ENCODE data around the gene PEAK1.

The PEAK1 gene, protein sequence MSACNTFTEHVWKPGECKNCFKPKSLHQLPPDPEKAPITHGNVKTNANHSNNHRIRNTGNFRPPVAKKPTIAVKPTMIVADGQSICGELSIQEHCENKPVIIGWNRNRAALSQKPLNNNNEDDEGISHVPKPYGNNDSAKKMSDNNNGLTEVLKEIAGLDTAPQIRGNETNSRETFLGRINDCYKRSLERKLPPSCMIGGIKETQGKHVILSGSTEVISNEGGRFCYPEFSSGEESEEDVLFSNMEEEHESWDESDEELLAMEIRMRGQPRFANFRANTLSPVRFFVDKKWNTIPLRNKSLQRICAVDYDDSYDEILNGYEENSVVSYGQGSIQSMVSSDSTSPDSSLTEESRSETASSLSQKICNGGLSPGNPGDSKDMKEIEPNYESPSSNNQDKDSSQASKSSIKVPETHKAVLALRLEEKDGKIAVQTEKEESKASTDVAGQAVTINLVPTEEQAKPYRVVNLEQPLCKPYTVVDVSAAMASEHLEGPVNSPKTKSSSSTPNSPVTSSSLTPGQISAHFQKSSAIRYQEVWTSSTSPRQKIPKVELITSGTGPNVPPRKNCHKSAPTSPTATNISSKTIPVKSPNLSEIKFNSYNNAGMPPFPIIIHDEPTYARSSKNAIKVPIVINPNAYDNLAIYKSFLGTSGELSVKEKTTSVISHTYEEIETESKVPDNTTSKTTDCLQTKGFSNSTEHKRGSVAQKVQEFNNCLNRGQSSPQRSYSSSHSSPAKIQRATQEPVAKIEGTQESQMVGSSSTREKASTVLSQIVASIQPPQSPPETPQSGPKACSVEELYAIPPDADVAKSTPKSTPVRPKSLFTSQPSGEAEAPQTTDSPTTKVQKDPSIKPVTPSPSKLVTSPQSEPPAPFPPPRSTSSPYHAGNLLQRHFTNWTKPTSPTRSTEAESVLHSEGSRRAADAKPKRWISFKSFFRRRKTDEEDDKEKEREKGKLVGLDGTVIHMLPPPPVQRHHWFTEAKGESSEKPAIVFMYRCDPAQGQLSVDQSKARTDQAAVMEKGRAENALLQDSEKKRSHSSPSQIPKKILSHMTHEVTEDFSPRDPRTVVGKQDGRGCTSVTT (N-terminal part only)

DNA sequence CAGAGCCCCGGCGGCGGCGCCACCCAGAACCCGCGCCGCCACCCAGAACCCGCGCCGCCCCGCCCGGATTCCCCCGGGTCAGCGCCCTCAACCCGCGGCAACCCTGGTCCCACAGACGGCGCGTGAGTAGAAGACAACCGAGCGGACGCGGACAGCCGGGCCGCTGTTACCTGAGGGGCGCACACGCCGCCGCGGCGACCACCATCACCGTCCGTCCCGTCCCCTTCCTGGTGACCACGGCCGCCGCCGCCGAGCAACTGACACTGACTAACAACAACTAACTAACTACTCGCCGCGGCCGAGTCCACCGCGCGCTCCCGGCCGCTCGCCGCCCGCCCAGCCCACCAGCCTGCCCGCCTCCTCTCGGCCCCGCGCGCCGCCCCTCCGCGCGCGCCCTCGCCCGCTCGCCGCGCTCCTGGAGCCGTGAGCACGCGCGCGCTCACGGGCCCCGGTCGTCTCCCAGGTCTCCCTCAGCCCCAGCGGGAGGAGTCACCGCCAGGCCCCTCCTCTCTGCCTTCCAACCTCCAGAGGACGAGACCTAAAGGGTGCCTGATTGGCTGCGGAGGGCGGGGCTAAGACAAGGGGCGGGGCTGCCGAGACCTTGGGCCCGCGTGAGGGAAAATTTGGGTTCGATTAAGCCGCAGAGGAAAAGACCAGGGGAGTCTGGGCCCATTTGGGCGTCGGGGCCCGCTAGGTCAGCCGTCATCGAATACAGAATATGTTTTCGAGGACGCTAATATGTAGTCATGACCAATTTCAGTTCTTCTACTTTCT lies at the start of gene PEAK1:
Gene PEAK1 (minus strand): TSS at position 269 of the 774 bp plus-strand sequence. CDS start 238,178 bp downstream, outside the sequence.
- peak; percentile 94 to 100 for DNase-seq (ENCODE audit: low read depth in 2 of 2)

DNA sequence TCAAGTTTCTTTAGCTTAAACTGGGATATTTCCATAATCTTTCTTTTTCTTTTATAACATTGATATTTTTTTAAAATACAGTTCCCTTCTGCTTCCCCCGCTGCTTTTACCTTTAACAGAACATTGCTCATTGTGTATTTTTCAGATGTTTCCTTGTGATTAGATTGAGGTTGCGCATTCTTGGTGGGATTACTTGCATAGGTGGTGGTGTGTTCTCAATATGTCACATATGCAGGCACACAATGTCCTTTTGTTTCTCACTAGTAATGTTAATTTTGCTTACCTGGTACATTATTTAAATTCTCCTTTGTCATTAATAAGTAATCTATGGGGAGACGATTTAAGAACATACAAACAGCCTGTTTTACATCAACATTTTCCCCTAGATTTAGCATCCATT lies 49.0 kb upstream of the PEAK1 start:
- no peak for DNase-seq (ENCODE audit: low read depth in 2 of 2)

- DNase-seq (ENCODE audit: low read depth in 2 of 2): no peak
Measured at GRCh38 chr15:77466521-77466920, 46.6 kb upstream of the PEAK1 start.

DNA sequence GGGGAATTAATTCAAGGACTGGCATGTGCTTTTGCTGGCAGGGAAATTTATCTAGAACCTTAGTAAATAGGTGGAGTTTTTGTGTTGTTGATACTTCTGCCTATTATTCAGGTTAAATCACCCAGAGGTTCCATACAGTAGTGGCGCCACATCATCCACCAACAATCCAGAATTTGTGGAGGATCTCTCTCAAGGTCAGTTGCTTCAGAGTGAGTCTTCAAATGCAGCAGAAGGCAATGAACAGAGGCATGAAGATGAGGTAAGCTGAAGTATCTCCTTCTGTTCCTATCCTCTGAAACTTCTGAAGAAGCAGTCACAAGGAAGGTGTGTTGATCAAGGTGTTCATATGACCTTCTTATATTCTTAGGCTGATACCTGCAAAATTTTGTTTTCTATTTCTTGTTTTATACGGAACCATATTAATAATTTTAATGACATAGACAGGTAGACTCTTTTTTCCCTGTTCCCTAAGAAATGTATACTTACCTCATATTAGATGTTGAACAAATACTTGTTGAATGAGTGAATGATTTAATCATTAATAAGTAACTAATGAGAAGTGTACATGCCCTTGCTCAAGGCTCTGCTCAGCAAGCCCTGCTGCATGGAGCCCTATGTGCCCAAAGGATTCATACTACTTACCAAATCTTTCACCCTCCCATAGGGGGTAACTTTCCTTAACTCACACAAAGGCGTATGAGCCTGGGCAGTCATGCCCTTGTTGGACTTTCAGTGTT lies 44.4 kb upstream of the PEAK1 start:
- DNase-seq (ENCODE audit: low read depth in 2 of 2): no peak

DNA sequence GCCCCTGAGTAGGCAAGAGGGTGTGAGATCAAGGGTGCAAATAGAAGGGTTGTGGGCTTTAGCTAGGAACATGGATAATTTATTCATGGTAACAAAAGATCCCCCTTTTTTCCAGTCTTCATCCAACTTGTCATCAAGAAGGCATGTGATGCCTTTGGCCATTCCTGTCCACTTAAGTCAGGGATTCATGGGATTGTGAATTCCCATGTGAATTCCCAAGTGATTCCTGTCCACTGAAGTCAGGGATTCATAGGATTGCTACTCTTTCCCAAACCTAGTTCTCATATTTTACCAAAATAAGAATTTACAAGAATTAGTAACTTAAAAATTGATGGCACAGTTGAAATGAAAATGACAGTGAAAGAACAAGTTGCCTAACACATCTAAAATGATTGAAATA lies 41.6 kb upstream of the PEAK1 start:
- DNase-seq (ENCODE audit: low read depth in 2 of 2): no peak

DNA sequence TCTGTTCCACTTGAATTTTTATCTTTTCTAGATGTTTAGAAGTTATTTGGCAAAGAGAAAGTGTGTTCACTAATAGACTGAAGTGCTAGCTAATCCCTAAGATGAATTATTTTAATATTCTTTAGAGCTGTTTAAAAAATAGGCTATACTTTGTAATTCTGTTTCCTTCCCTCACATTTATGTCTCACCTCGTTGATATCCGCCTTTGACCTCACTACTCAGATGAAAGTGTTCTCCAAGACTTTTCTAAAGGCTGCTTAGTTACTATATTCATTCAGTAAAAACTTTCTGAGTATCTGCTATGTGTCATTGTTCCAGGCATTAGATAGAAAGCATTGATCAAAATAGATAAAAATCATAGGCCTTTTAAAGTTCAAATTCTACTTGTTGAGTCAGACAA lies 39.1 kb upstream of the PEAK1 start:
- DNase-seq (ENCODE audit: low read depth in 2 of 2): no peak

GRCh38 chr15:77457905-77458265 lies 38.0 kb upstream of the PEAK1 start:
- no peak for DNase-seq (ENCODE audit: low read depth in 2 of 2)

DNA sequence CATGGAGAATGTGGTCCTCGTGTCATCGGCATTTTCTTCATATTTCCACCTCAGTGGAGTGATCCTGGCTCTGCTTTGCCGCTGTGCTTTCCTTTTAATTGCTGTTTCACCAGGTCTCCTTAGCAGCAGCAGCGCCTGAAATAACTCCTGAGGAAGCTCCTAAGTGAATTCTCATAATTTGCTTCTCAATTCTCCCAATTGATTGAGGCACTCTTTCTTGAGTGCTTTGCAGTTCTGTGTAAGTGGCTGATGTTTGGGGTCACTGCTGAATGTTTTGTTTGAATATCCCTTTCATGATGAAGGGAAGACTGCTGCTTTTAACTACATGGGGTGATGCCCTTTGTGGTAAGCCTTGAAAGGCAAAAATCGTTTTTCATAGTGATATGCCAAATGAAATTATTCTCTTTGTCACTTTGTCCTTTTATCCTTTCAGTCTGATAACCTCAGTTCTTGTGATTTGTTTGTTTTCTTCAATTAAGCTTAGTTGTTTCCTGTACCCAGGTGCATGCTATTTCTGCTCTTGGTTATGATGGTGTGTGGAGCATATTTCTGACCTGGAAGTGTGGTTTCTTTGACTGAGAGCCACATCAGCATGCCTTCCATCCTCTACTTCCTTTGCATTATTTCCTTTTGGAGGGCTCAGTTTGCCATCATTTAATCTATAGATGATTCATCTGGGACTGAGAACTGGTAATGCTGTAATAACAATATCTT lies 37.4 kb upstream of the PEAK1 start:
- DNase-seq (ENCODE audit: low read depth in 2 of 2): no peak

- DNase-seq (ENCODE audit: low read depth in 2 of 2): no peak
Measured at GRCh38 chr15:77456746-77457145, 36.8 kb upstream of the PEAK1 start.

- no peak for DNase-seq (ENCODE audit: low read depth in 2 of 2)
Measured at GRCh38 chr15:77455696-77456321, 35.9 kb upstream of the PEAK1 start.

DNA sequence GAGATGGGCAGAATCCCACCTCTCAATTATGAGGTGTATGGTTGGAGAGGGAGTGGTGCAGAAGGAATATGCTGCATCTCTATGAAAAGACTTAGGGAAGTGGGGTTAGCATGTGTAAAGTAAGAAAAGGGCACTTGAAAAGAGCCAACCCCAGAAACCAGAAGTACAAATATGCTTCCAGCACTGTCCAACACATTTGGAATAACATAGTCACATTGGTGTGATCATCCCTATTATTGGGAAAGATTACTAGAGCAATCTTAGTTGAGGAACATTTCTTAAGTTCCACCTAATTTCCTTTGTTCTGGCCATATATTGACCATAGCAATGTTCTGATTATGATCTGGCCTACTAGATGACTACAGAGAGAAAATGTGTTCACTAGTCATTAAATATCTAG lies 35.0 kb upstream of the PEAK1 start:
- DNase-seq (ENCODE audit: low read depth in 2 of 2): no peak

GRCh38 chr15:77454265-77454664 lies 34.4 kb upstream of the PEAK1 start:
- DNase-seq (ENCODE audit: low read depth in 2 of 2): no peak

- DNase-seq (ENCODE audit: low read depth in 2 of 2): no peak
Measured at GRCh38 chr15:77446840-77447390, 27.0 kb upstream of the PEAK1 start.

GRCh38 chr15:77440378-77440999 lies 20.6 kb upstream of the PEAK1 start:
- no peak for DNase-seq (ENCODE audit: low read depth in 2 of 2)

DNA sequence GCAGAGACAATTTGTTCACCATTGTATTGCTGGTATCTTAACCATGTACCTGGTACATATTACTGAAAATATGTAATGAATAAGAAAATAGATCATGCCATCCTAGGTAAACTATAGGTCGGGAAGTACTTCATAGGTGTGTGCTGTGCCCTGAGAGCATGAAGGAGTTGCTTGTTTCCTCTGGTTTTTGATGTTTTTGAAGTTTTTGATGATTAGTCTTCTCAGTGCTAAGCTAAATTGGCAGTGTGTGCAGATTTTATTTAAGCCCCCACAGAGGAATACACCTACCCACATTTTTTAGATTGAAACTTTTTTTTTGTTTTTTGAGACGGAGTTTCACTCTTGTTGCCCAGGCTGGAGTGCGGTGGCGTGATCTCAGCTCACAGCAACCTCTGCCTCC lies 17.4 kb upstream of the PEAK1 start:
- DNase-seq (ENCODE audit: low read depth in 2 of 2): no peak

DNA sequence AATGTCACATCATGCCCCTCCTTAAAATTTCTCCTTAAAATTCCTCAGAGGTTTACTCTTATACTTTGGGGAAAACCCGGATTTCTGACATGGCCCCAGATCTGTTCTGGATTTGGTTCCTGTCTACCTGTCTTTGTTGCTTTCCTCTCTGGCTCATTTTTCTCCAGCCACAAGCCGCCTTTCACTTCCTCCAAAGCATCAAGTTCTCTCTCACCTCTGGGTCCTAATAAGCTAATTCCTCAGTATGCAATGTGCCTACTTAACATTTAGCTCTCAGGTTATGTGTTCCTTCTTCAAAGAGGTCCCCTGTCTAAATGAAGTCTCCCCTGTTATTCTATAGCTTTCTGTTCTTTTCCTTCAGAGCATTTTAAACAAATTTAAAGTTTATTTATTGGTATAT lies 16.9 kb upstream of the PEAK1 start:
- no peak for DNase-seq (ENCODE audit: low read depth in 2 of 2)

DNA sequence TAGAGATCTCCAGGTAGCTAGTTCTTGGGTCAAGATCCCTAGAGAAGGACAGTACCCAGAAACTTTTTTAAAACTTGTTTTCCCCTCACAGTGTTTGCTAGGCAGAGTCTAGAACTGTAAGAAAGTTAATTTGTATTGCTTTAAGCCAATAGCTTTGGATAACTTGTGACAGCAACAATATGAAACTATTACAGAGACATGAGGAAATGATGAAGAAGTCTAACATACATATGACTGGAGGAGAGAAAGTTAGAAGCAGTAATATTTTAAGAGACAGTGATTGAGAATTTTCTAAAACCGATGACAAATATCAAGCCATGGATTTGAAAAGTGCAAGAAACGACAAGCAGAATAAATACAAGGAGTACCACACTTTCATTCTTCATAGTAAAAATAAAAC lies 10.7 kb upstream of the PEAK1 start:
- no peak for DNase-seq (ENCODE audit: low read depth in 2 of 2)

- DNase-seq (ENCODE audit: low read depth in 2 of 2): no peak
Measured at GRCh38 chr15:77430213-77430612, 10.3 kb upstream of the PEAK1 start.

DNA sequence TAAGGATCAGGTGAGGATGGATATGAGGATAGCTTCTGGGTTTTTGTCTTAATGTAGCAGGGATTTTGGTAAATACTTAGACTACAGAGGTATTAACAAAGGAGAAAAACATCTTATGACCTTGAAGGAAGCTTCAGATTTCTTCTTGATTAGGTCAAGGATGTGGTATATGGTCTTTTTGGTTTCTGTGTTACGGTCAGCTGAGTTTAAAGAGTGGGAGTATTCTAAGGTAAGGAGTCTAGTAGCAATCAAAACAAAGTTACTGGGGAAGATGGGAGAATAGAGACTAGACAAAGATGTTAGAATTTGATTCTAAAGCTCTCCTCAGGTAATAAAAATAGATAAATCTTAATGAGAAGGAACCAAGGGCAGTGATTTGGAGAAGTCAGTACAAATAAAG lies 7.0 kb upstream of the PEAK1 start:
- no peak for DNase-seq (ENCODE audit: low read depth in 2 of 2)
